Left forelimb (tissue), 1 donor: Measurements from ENCODE around the gene UPP1.

ENCODE experiments used
- DNase-seq: peaks from one replicate; pipeline ENCODE4 v3.0.0-alpha.2; 2018; ENCODE audit warnings: low spot score

Gene UPP1

DNA sequence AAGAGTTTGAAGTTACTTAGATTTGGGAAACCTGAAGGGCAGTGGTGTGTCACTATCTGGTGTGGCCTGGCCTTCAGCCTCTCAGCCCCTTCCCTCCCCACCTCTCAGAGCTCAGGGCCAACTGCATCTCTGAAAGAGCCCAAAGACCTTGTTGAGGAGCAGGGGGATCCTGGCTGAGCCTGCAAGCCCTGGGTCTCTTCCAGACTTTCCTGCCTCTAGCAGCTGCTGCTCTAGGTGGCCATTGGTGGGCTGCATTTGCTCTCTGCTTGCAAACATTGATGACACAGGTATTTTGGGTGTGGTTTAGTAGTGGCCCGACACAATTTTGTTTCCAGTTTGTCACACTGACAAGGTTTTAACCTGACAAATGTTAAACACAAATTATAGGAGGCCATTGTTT is 3.1 kb upstream of the UPP1 start:
- no peak for DNase-seq

DNA sequence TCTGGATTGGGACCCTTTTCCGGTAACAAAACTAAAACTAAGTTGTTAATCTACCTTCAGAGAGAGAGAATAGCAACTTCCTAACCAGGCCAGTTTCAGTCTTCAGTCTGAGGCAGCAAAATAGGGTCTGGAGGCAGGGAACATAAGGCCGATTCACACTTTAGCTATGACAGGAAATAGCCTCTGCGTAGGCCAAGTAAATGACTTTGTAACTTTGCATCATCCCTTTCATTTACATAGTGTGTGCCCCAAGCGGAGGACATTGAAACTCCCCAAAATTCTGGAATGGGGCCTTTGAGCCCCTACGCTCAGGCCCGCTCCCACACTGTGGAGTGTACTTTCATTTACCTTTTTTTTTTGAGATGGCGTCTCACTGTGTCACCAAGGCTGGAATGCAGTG is 1.7 kb upstream of the UPP1 start:
- DNase-seq: no peak

DNA sequence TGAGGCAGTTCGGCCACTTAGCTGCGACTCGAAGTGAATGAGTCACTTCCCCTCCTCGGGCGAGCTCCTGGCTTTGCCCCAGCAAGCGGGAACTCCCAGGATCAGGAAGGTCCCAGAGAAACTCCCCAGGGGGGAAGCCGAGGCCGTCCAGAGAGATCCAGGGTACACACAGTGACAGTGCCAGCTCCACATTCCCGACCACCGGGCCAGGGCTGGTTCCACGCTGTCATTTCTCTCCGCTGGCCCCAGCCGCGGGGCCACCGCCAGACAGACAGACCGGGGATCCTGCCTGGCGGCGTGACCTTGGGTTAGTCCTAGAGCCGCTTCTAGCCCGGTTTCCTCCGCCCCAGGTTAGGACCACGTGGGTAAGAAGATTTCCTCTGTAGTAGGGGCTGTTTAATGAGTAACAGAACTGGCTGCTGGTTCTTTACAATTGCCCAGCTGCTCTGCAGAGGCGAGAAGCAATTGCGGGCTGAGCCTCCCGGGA is 463 bp upstream of the UPP1 start:
- DNase-seq: no peak

- no peak for DNase-seq
Measured at GRCh38 chr7:48090095-48090805, 1.2 kb downstream of the UPP1 start.

DNA sequence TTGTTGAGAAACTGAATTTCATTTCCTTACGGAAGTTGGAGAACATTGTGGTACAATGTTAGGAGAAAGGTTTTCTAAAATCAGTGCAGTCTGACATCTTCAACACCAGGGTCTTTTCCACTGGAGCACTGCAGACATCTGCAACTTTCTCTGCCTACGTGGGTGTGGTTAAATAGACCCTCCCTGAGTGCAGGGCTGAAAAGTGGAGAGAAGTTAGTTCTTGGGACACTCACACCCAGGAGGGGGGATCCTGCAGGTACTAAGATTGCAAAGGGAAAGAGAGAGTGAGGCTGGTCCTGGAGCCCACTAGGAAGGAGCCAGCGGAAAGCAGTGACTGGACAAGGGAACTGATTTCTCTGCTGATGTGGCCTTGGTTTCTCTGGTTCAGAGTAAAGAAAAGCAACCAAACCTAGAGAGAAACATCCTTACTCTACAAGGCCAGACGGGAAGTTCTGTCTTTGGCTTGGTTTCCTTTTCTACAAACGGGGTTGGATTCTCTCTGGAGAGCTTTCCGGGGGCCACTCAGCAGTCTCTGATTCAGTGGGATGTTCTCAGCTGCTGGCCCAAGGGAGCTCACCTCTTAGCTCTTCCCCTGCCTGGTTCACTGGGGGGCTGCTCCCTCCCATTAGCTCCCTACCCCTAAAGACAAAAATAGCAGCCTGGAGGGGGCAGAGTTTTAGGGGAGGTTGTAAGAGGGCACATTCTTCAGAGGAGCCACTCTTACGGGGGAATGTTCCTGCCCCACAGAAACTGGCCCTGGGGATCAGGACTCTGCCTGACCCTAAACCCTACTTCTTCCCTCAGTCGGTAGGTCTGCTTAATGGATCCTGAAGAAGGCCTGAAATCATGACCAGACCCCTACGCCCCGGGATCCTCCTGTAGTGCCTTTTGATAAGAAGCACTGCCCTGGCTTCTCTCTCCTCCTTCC is 2.7 kb downstream of the UPP1 start:
- no peak for DNase-seq

DNA sequence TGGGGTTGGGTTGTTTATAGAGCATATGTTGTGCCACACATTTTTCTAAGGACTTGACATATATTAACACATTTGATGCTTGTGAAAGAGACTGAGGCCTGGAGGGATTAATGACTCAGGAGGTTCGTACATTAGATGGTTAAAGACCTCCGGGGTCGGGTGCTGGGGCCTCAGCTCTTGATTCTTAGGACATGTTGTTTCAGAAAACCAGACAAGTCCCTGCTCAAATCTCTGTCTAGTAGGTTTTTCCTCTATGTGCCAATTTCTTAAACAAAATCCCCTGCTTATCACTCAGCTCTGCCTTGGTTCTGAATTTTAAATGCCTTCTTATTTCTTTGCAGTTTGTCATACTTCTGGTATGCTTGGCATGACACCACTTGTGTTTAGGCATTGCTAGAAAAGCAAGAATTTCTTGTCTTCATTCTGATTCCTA is 5.8 kb downstream of the UPP1 start:
- DNase-seq: no peak

DNA sequence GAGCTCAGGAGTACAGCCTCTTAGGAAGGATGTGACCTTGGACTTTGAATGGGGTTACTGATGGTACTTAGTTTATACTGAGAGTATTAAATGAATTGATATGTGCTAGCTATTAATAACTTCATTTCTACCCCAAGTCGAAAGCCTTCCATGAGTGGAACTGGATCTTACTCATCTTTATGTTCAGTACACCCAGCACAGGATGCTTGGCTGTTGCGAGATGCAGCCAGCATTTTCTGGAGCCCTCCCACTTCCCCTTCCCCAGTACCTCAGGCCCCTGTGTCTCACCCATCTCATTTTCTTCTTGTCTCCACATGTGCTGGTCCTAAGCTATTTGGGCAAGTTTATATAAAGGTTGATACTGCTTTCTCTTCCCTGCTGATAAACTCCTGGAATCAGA is 7.2 kb downstream of the UPP1 start:
- no peak for DNase-seq

- DNase-seq: no peak
Measured at GRCh38 chr7:48097521-48098231, 8.6 kb downstream of the UPP1 start.

DNA sequence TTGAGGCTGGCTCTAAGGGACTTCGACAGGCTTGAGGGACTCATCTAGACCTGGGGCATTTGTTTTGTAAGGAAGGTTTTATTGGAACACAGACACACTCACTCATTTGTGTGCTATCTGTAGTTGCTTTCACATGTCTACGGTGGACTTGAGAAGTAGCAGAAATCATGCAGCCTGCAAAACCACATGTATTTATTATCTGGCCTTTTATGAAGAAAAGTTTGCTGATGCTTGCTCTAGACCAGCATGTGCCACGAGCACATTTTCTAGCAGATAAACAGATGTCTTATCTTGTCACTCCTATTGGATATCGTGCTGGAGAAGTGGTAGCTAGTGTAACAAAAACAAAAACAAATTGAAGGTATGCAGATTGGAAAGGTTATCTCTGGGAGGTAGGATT is 9.8 kb downstream of the UPP1 start:
- no peak for DNase-seq

GRCh38 chr7:48099781-48100180 is 10.7 kb downstream of the UPP1 start:
- DNase-seq: no peak

DNA sequence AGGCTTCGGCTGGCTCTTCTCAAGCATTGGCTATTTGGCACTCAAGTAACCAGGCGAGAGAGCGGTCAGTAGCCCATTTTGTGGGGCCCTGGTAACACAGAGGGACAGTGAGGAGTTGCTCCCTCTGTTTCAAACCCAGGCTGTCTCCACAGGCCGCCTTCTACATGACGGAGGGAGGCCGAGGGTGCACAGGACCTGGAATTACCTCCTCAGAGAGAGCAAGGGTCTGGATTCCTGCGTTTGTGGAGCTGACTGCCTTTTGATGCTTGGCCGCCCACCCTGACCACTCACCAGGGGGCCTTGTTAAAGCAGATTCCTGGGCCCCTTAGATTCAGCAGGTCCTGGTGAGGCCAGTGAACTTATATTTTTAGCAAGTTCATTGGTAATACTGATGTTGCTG is 12.3 kb downstream of the UPP1 start:
- DNase-seq: no peak

GRCh38 chr7:48101968-48102367 is 12.9 kb downstream of the UPP1 start:
- DNase-seq: no peak

GRCh38 chr7:48102530-48102929 is 13.5 kb downstream of the UPP1 start:
- DNase-seq: no peak

- no peak for DNase-seq
Measured at GRCh38 chr7:48105045-48105444, 16.0 kb downstream of the UPP1 start.

DNA sequence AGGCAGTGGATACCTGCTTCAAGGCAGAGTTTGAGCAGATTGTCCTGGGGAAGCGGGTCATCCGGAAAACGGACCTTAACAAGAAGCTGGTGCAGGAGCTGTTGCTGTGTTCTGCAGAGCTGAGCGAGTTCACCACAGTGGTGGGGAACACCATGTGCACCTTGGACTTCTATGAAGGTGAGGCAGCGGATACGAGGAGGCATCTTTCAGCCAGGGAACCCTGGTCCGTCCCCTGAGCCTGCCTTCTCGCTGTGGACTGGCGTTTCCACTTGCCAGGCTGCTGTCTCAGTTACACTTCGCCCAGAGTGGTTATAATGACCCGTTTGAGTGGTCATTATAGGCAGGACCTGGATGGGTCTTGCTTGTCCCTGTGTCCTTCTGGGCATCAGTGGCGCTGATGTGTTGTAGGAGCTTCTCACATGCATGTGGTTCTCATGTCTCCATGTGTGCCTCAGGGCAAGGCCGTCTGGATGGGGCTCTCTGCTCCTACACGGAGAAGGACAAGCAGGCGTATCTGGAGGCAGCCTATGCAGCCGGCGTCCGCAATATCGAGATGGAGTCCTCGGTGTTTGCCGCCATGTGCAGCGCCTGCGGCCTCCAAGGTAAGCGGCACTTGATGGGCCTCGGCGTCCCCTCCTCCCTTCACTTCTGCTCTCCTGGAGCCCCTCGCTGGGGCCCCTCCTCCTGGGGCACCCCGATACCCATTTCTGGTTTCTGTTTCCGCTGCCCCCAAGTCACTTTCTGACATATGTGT is 18.0 kb downstream of the UPP1 start:
- DNase-seq: no peak

DNA sequence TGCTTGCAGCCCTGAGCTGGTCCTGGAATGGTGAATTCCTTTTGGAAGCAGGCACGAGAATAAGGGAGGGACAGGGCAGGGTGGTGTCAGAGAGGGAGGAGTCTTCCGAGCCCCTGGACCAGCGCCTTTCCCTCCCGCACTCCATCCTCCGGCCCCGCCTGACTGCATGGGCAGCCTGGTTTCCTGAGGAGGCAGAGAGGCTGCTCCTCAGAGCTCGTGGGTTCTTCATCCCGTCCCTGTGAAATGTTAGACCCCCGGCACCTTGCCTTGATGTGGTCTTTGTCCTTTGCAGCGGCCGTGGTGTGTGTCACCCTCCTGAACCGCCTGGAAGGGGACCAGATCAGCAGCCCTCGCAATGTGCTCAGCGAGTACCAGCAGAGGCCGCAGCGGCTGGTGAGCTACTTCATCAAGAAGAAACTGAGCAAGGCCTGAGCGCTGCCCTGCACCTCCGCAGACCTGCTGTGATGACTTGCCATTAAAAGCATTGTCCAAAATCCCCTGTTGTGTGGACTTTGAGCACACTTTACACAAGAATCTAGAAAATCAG is 18.9 kb downstream of the UPP1 start:
- DNase-seq: no peak

- no peak for DNase-seq
Measured at GRCh38 chr7:48108959-48109847, 20.1 kb downstream of the UPP1 start.

GRCh38 chr7:48109848-48110663 is 21.0 kb downstream of the UPP1 start:
- peak; percentile 77 for DNase-seq

DNA sequence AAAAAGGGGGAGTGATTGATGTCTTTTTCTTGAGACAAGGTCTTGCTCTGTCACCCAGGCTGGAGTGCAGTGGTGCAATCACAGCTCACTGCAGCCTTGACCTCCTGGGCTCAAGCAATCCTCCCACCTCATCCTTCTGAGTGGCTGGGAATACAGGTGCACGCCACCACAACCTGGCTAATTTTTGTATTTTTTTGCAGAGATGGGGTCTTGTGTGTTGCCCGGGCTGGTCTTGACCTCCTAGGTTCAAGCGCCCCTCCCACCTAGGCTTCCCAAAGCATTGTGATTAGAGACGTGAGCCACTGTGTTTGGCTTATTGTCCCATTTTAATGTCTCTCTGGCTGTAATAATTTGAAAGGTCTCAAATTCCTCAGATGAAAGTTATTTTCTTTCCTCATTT is 21.8 kb downstream of the UPP1 start:
- DNase-seq: no peak

GRCh38 chr7:48111596-48111995 is 22.5 kb downstream of the UPP1 start:
- DNase-seq: no peak
